Ovary (tissue), 9 donors: Measurements from ENCODE around the gene ZFHX2. TPM values are rescaled to one million over a fixed set of nuclear protein-coding genes. Genes with fewer than 3 reads are reported as not detected.

Experiments
- DNase-seq, 5 donors: peaks; one replicate each; pipeline ENCODE4 v3.0.0-alpha.2; 2019 to 2020
- H3K27ac ChIP-seq, 2 donors: fragments of 200-600 bp; one replicate each; pipeline versions ENCODE4 v1.5.1 to v1.8.0; 2019 to 2022
- H3K27me3 ChIP-seq: fragments of 200-600 bp; one replicate; pipeline ENCODE4 v1.8.0; 2022
- H3K36me3 ChIP-seq: fragments of 200-600 bp; sonication (generic); one replicate; pipeline ENCODE4 v1.5.1; 2019
- H3K4me1 ChIP-seq: one replicate; pipeline ENCODE4 v1.8.1; 2013; ENCODE audit warnings: mild to moderate bottlenecking, moderate library complexity; ENCODE audit not compliant: insufficient read depth
- H3K4me3 ChIP-seq: fragments of 200-600 bp; sonication (generic); one replicate; pipeline ENCODE4 v1.5.1; 2017
- H3K9me3 ChIP-seq, 2 donors: fragments of 200-600 bp in 1 of 2; sonication (generic) in 1 of 2; one replicate each; pipeline versions ENCODE4 v1.5.1 to v1.8.1; 2013 to 2019; ENCODE audit warnings: mild to moderate bottlenecking in 1 of 2, moderate library complexity in 1 of 2
- CTCF ChIP-seq, 3 donors: fragments of 450-650 bp in 2 of 3; fragments of 200-600 bp in 1 of 3; IDR thresholded peaks; one replicate each; pipeline versions ENCODE4 v1.5.1 to v1.8.0; 2016 to 2022; ENCODE audit warnings: antibody characterized with exemption in 3 of 3, mild to moderate bottlenecking in 1 of 3
- EP300 ChIP-seq: sonication (generic); formaldehyde crosslinking; IDR thresholded peaks from one replicate; pipeline ENCODE4 v1.6.1; 2017; ENCODE audit warnings: antibody characterized with exemption
- POLR2A ChIP-seq: fragments of 450-650 bp; IDR thresholded peaks from one replicate; pipeline ENCODE4 v1.6.1; 2017; ENCODE audit warnings: antibody characterized with exemption, mild to moderate bottlenecking, moderate library complexity
- WGBS, 3 donors: extraction: QIAGEN DNeasy Blood & Tissue Kit in 1 of 3; methylation state at CpG; one replicate each; pipeline versions ENCODE4 v1.1.5 to v1.1.7; 2013 to 2017; 5-methylcytosine and 5-hydroxymethylcytosine counted together
- intact Hi-C, 4 donors: fragments of 100-400 bp; cut with DNase I; formaldehyde crosslinking; loops; one replicate each; pipeline versions ENCODE4 v1.11.0 to v1.15.1; 2022 to 2023
- polyA plus RNA-seq, 2 donors: library from polyadenylated mRNA; stranded (reverse); fragments of 200-250 nt in 1 of 2; fragments of 350-450 nt in 1 of 2; fragmentation: Illumina TruSeq in 1 of 2; extraction: RNeasy Lipid Tissue Mini Kit (QIAGEN cat#74804) in 1 of 2; gene quantifications; one replicate each; pipeline ENCODE4 v1.2.3, GENCODE V29; 2013 to 2014
- total RNA-seq, 7 donors: library from RNA; depleted of rRNA in 2 of 7; stranded (reverse); fragments of >200 nt in 2 of 7; fragmentation: NEBNext Ultra II Directional in 3 of 7; extraction: Animal tissue kit (Norgen Biotek cat#: 25700) in 3 of 7; gene quantifications; one replicate each; pipeline versions ENCODE4 v1.1.0 to v1.2.4, GENCODE V29; 2016 to 2023
- donor health status: DM: no; HTN: no; CAD: no; lungs with moderate emphysema.
- donor health status: DM: no; HTN: no; CAD: no.
- donor health status: Bipolar disorder and iron deficiency.
- donor health status: DM: yes; HTN: yes; CAD: no.
- donor health status: DM: no; HTN: no; CAD: no.
- donor health status: DM: yes; HTN: yes; CAD: no.

ZFHX2 gene
- total and polyA plus RNA-seq, 9 donors, result 0.34 to 2.3 (median 1.1) TPM

DNA sequence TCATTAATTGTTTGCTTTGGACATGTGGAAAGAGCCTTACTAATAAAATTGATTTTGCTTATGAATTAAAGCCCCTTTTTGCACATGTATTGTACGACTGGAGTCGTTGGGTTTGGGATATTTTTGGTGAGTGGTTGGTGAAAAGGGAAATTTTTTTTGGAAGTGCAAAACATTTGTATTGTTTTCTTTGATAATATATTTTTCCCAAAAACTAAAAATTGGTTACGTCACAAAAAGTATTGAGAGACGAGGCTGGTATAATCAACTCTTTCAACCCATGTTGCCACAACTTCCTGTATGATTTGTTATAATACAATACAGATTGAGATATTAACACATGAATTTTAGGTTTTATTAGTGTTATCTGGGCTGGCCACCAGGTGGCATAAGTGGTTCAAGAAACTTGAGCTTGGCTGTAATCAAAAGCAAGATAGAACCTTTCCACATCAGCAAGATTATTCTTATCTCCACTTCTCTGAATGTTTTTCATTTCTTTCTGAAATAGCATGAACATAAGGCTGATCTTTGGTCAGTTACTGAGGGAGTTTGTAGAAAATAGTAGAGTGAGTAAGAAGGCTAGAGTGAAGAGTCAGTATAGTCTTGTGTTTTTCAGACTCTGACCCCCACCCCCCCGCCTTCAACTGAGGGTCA, 73.3 kb downstream of the ZFHX2 start:
- intact Hi-C loops, result loop anchor here in 3 of 4 donors (2.0 to 10.0 kb wide), 5 partner anchors 69 to 153 kb away; partner anchors contain the start of gene PABPN1 (in 1 of the 3)
- H3K9me3 ChIP-seq, result no peaks in the 10 kb centered on the region
- no peaks in the 10 kb centered on the region for H3K36me3 ChIP-seq
- H3K4me1 ChIP-seq, result no peaks in the 10 kb centered on the region
- TF ChIP-seq CTCF (IDR thresholded peaks at IDR 0.05) (peak; percentile 40 to 87 (median 64)), EP300 (no peak)
- WGBS, 3 donors, result 15 to 23% (median 16%) methylated on average over 5 of the region's 5 CpGs
- DNase-seq, result peak; percentile 41 to 65 (median 62)
- H3K4me3 ChIP-seq, result no peak overlapping the region
- H3K27me3 ChIP-seq, result no peaks in the 10 kb centered on the region
- H3K27ac ChIP-seq, result no peak overlapping the region

GRCh38 chr14:23470947-23471346, 80.6 kb downstream of the ZFHX2 start:
- intact Hi-C loops, result loop anchor here in 1 of 4 donors (10.0 kb wide), 1 partner anchor 146 kb away; the partner anchor contains the start of gene PABPN1
- Histone ChIP-seq H3K27ac (no peak overlapping the region), H3K4me3 (no peak overlapping the region), H3K4me1 (no peaks in the 10 kb centered on the region), H3K27me3 (no peaks in the 10 kb centered on the region), H3K9me3 (no peaks in the 10 kb centered on the region), H3K36me3 (no peaks in the 10 kb centered on the region)
- no peak for DNase-seq
- TF ChIP-seq POLR2A (no peak), EP300 (no peak)
- 80 to 90% (median 85%) methylated on average over 1 of the region's 1 CpG for WGBS, 3 donors

Other genes with a start within 250 kb of the ZFHX2 start
- gene PPP1R3E, start 248.9 kb downstream of the ZFHX2 start, total RNA-seq, result 10 to 100 TPM in 5 of 7 donors, 1 to 10 TPM in 2; 6.8 to 26.4 (median 21.2) TPM
- 10 to 100 TPM; 10.7 to 17.3 TPM for gene PPP1R3E, start 248.9 kb downstream of the ZFHX2 start, polyA plus RNA-seq
- gene BCL2L2, start 244.9 kb downstream of the ZFHX2 start, total RNA-seq, result 10 to 100 TPM; 17.0 to 38.7 (median 29.1) TPM
- 10 to 100 TPM; 31.7 to 36.0 TPM for gene BCL2L2, start 244.9 kb downstream of the ZFHX2 start, polyA plus RNA-seq
- gene PABPN1, start 230.3 kb downstream of the ZFHX2 start, total RNA-seq, result 100 to 1,000 TPM in 5 of 7 donors, 10 to 100 TPM in 2; 37.2 to 164 (median 136) TPM
- gene PABPN1, start 230.3 kb downstream of the ZFHX2 start, polyA plus RNA-seq, result 100 to 1,000 TPM in 1 of 2 donors, 10 to 100 TPM in 1; 93.4 to 117 TPM
- 10 to 100 TPM; 25.0 to 48.0 (median 38.5) TPM for gene SLC22A17, start 198.9 kb downstream of the ZFHX2 start, total RNA-seq
- 10 to 100 TPM in 1 of 2 donors, 1 to 10 TPM in 1; 8.9 to 32.7 TPM for gene SLC22A17, start 198.9 kb downstream of the ZFHX2 start, polyA plus RNA-seq
- 10 to 100 TPM; 13.8 to 44.2 (median 34.6) TPM for gene EFS, start 186.6 kb downstream of the ZFHX2 start, total RNA-seq
- 10 to 100 TPM; 10.8 to 22.2 TPM for gene EFS, start 186.6 kb downstream of the ZFHX2 start, polyA plus RNA-seq
- gene IL25, start 179.0 kb downstream of the ZFHX2 start, total RNA-seq, result not detected
- gene IL25, start 179.0 kb downstream of the ZFHX2 start, polyA plus RNA-seq, result not detected
- under 1 TPM in 1 of 7 donors, not detected in 6; 0.48 TPM for gene CMTM5, start 174.7 kb downstream of the ZFHX2 start, total RNA-seq
- gene CMTM5, start 174.7 kb downstream of the ZFHX2 start, polyA plus RNA-seq, result 1 to 10 TPM in 1 of 2 donors, under 1 TPM in 1; 0.16 to 1.1 TPM
- gene MYH6, start 143.5 kb downstream of the ZFHX2 start, total RNA-seq, result 1 to 10 TPM in 1 of 7 donors, under 1 TPM in 3, not detected in 3; 0.07 to 1.1 (median 0.74) TPM
- gene MYH6, start 143.5 kb downstream of the ZFHX2 start, polyA plus RNA-seq, result under 1 TPM in 1 of 2 donors, not detected in 1; 0.31 TPM
- 1 to 10 TPM in 1 of 7 donors, under 1 TPM in 2, not detected in 4; 0.92 to 1.1 (median 0.96) TPM for gene MYH7, start 116.1 kb downstream of the ZFHX2 start, total RNA-seq
- gene MYH7, start 116.1 kb downstream of the ZFHX2 start, polyA plus RNA-seq, result under 1 TPM in 1 of 2 donors, not detected in 1; 0.93 TPM
- gene NGDN, start 82.1 kb downstream of the ZFHX2 start, total RNA-seq, result 10 to 100 TPM; 32.9 to 51.6 (median 38.4) TPM
- 10 to 100 TPM; 48.5 to 57.5 TPM for gene NGDN, start 82.1 kb downstream of the ZFHX2 start, polyA plus RNA-seq
- gene THTPA, start 4.5 kb upstream of the ZFHX2 start, total RNA-seq, result 10 to 100 TPM; 14.6 to 22.3 (median 19.6) TPM
- 10 to 100 TPM; 11.5 to 11.9 TPM for gene THTPA, start 4.5 kb upstream of the ZFHX2 start, polyA plus RNA-seq
- gene AP1G2, start 16.0 kb upstream of the ZFHX2 start, total RNA-seq, result 100 to 1,000 TPM in 3 of 7 donors, 10 to 100 TPM in 4; 76.3 to 129 (median 92.8) TPM
- gene AP1G2, start 16.0 kb upstream of the ZFHX2 start, polyA plus RNA-seq, result 10 to 100 TPM; 32.0 to 80.4 TPM
- gene JPH4, start 27.0 kb upstream of the ZFHX2 start, total RNA-seq, result 10 to 100 TPM in 4 of 7 donors, 1 to 10 TPM in 3; 7.4 to 43.5 (median 10.1) TPM
- gene JPH4, start 27.0 kb upstream of the ZFHX2 start, polyA plus RNA-seq, result 10 to 100 TPM; 19.9 to 22.1 TPM
- gene DHRS2, start 84.6 kb upstream of the ZFHX2 start, total RNA-seq, result 10 to 100 TPM in 4 of 7 donors, 1 to 10 TPM in 3; 1.6 to 46.6 (median 14.9) TPM
- 10 to 100 TPM; 12.5 to 28.5 TPM for gene DHRS2, start 84.6 kb upstream of the ZFHX2 start, polyA plus RNA-seq